ENCODE results near the gene PLXNA4.

PLXNA4 gene

DNA sequence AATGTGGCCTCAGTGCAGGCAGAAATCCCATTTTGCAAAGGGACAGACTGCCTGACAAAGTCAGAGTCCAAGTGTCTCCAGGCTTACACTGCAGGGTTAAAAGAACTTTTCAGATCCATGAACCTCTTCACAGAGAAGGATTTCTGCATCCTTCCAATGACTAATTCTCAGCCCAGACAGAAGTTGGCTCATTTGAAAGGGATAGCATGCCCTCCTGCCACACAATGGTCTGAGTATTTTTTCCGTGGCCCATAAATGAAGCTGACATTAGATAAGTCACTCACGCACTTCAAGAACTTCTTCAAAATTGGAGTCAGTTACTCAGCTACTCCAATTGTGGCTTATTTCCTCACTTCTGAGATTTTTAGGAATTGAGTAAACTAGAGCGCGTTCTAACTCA is 170.2 kb downstream of the PLXNA4 start:
- H3K4me1 ChIP-seq: peaks cover 10 to 19% (median 14%) of the 10 kb centered on the region in 10 experiments
- H3K27ac ChIP-seq: no peak overlapping the region
- no peak overlapping the region for H3K9ac ChIP-seq
- H3K4me3 ChIP-seq: no peak overlapping the region
- no peak overlapping the region for H3K4me2 ChIP-seq
- no peaks in the 10 kb centered on the region for H3K27me3 ChIP-seq
- no peak for TF ChIP-seq Cebpa-rat (IDR thresholded peaks at IDR 0.05)
- H4K20me1 ChIP-seq: no peaks in the 10 kb centered on the region; a peak in 1 of 22 replicates
- no peaks in the 10 kb centered on the region for H3K36me3 ChIP-seq
- H3K9me3 ChIP-seq (replicated peaks in 1 of 11): peaks cover 7 to 15% (median 13%) of the 10 kb centered on the region in 11 experiments; a peak in 20 of 22 replicates

DNA sequence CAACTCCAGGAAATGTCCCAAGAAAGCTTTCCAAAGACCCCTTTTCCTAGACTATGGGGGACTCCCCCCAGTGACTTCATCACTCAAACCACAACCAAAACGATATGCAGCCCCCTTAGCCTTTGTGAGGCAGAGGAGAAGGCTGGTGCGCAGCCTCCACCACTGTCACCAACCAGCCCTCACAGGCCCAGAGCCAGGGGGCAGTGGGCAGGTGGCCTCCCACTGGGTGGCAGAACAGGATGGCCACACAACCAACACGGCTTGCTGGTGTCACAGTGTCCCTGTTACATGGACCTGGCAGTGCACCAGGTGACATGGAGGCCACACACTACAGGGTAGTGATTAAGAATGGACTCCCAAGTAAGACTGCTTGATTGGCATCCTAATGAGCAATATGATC is 172.0 kb downstream of the PLXNA4 start:
- H3K4me1 ChIP-seq: peaks cover 0 to 11% (median 0%) of the 10 kb centered on the region in 10 experiments; a peak in 3 of 20 replicates
- no peak overlapping the region for H3K9ac ChIP-seq
- no peak overlapping the region for H3K27ac ChIP-seq
- no peaks in the 10 kb centered on the region for H3K27me3 ChIP-seq
- no peak for TF ChIP-seq Cebpa-rat (IDR thresholded peaks at IDR 0.05)
- no peak overlapping the region for H3K4me2 ChIP-seq
- peaks cover 7 to 15% (median 13%) of the 10 kb centered on the region in 11 experiments; a peak in 20 of 22 replicates for H3K9me3 ChIP-seq (replicated peaks in 1 of 11)
- H4K20me1 ChIP-seq: no peaks in the 10 kb centered on the region; a peak in 2 of 22 replicates
- H3K4me3 ChIP-seq: no peak overlapping the region
- no peaks in the 10 kb centered on the region for H3K36me3 ChIP-seq

DNA sequence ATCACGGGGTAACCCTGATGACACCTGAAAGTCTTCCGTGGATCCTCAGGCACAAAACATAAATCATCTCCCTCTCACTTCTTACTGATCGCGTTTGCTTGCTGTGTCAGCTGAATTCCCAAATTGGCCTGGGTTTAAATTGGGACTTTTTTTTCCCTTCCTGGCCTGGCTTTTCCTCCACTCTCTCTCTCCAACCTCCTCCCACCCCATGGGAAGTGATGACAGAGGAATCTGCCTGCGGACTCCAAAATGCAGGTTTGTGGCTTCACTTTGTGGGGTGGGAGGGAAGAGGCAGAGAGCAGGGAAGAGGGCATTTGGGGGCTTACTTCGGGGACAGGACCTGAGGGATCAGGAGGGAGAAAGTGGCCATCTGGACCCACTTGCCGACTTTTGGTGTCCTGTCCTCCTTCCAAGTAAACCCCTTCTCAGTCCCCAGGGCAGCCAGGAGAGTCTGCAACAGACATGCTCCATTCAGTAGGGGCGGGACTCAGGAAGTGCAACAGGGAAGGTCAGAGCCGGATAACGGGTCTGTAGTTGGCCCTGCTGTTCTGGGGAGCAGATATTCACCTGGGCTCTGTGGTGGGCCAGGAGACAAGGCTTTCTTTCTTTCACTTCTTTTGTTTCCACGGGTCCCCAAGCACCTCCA is 172.7 kb downstream of the PLXNA4 start:
- Histone ChIP-seq H4K20me1 (no peaks in the 10 kb centered on the region; a peak in 2 of 22 replicates), H3K36me3 (no peaks in the 10 kb centered on the region), H3K27ac (no peak overlapping the region), H3K9ac (no peak overlapping the region), H3K4me1 (peaks cover 0 to 11% (median 0%) of the 10 kb centered on the region in 10 experiments; a peak in 3 of 20 replicates), H3K27me3 (no peaks in the 10 kb centered on the region), H3K9me3 (replicated peaks in 1 of 11) (peaks cover 7 to 15% (median 13%) of the 10 kb centered on the region in 11 experiments; a peak in 20 of 22 replicates), H3K4me3 (no peak overlapping the region), H3K4me2 (peak overlapping the region in 2 of 11 experiments; percentile 4 to 28; a peak in 1 of 22 replicates)
- no peak for TF ChIP-seq Cebpa-rat (IDR thresholded peaks at IDR 0.05)

DNA sequence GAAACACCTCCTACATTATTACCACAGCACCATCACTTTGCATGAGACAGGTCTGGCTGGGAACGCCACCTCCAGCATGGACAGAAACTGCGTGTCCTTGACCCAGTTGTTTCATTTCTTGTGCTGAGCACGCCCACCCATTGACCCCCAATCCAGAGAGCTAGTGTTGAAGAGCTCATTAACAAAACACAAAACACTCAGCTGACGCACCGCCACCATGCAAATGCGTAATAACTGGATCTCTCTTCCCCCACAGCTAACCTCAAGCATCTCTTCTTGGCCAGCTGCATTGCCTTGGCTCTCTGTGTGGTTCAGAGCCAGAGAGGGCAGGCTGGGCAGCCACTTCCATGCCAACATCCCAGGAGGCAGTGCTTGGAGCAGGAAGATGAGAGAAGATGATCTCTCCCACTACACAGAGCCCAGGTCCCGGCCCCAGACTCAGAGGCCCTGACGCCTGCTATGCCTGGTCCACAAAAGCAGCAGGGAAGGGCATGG is 173.5 kb downstream of the PLXNA4 start:
- Histone ChIP-seq H3K27me3 (no peaks in the 10 kb centered on the region), H3K4me1 (peaks cover 0 to 11% (median 0%) of the 10 kb centered on the region in 10 experiments; a peak in 3 of 20 replicates), H3K9ac (no peak overlapping the region), H3K36me3 (no peaks in the 10 kb centered on the region), H4K20me1 (no peaks in the 10 kb centered on the region; a peak in 2 of 22 replicates), H3K4me2 (peak overlapping the region in 1 of 11 experiments; percentile 28; a peak in 1 of 22 replicates), H3K27ac (no peak overlapping the region), H3K9me3 (replicated peaks in 1 of 11) (peaks cover 7 to 15% (median 13%) of the 10 kb centered on the region in 11 experiments; a peak in 20 of 22 replicates), H3K4me3 (no peak overlapping the region)
- TF ChIP-seq Cebpa-rat (IDR thresholded peaks at IDR 0.05): no peak

DNA sequence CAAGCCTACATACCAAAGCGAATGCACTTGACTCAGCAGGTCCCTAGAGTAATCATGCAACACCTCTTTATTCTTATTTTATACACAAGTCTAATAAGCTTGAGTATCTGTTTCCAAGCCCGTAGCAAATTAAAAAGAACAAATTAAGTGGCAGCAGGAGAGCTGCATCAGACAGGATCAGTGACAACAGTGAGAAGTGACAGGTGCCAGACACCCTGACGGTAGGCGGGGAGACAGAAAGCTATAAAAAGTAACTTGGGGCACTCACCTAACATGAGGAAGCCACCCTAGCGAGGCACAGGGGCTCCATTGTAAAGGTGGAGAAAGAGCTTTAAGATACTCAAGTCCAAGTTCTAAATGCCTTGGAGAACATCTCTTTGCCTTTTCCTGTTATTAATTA is 174.2 kb downstream of the PLXNA4 start:
- no peaks in the 10 kb centered on the region for H3K36me3 ChIP-seq
- no peaks in the 10 kb centered on the region; a peak in 2 of 22 replicates for H4K20me1 ChIP-seq
- no peak overlapping the region for H3K4me2 ChIP-seq
- TF ChIP-seq Cebpa-rat (IDR thresholded peaks at IDR 0.05): no peak
- no peak overlapping the region for H3K9ac ChIP-seq
- peaks cover 0 to 11% (median 0%) of the 10 kb centered on the region in 10 experiments; a peak in 3 of 20 replicates for H3K4me1 ChIP-seq
- H3K9me3 ChIP-seq (replicated peaks in 1 of 11): peaks cover 7 to 15% (median 13%) of the 10 kb centered on the region in 11 experiments; a peak in 20 of 22 replicates
- H3K27me3 ChIP-seq: no peaks in the 10 kb centered on the region
- H3K4me3 ChIP-seq: no peak overlapping the region
- H3K27ac ChIP-seq: no peak overlapping the region

DNA sequence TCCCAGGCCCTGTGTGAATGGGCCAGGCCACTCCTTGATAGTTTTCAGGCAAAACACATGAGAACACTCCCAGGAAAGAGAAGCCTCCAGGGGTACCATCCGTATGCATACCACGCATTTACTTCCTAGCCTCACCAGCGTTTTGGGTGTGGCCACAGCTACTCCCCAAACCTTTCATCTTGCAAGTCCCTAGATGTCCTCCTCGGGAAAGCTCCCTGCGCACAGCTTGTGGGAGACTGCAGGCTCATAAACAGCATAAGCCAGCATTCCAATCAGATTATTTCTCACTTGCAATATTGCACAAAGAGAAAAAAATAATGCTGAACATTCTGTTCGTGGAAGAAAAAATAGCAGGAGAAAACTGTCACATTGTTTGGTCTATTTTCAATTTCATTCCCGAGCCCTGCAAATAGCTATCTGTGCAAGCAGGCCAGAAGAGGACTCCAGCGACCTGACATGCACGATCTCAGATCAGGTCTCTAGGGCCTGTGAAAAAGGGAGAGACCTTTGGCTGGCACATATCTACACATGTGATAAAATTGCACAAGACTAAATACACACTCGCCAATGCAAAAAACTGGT is 175.6 kb downstream of the PLXNA4 start:
- H3K27me3 ChIP-seq: no peaks in the 10 kb centered on the region
- no peak overlapping the region for H3K4me2 ChIP-seq
- no peak overlapping the region for H3K4me3 ChIP-seq
- H3K36me3 ChIP-seq: no peaks in the 10 kb centered on the region
- no peak overlapping the region for H3K9ac ChIP-seq
- H3K4me1 ChIP-seq: peaks cover 0 to 14% (median 10%) of the 10 kb centered on the region in 10 experiments; a peak in 13 of 20 replicates
- H4K20me1 ChIP-seq: no peaks in the 10 kb centered on the region; a peak in 2 of 22 replicates
- no peak for TF ChIP-seq Cebpa-rat (IDR thresholded peaks at IDR 0.05)
- H3K27ac ChIP-seq: no peak overlapping the region
- peaks cover 7 to 15% (median 13%) of the 10 kb centered on the region in 11 experiments; a peak in 20 of 22 replicates for H3K9me3 ChIP-seq (replicated peaks in 1 of 11)

DNA sequence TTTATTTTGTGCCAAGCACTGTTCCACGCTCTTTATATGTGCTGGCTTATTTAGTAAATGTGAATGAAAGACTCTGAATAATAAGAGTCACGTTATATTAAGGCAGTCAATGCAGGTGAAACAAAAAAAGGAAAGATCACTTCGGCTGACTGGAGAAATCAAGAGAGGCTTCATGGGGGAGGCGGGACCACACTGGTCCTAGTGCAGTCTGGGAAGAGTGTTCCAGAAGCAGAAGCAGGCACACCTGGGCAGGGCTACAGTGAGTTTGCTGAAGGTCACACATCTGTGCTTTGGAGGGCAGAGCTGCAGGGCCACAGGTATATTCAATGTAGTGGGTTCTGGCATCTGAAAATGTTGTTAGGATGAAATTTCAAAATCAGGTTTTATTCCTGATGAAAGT is 176.9 kb downstream of the PLXNA4 start:
- H3K9ac ChIP-seq: no peak overlapping the region
- no peak for TF ChIP-seq Cebpa-rat (IDR thresholded peaks at IDR 0.05)
- H3K27ac ChIP-seq: no peak overlapping the region
- peaks cover 7 to 15% (median 13%) of the 10 kb centered on the region in 11 experiments; a peak in 20 of 22 replicates for H3K9me3 ChIP-seq (replicated peaks in 1 of 11)
- H3K4me2 ChIP-seq: no peak overlapping the region
- H3K27me3 ChIP-seq: no peaks in the 10 kb centered on the region
- H4K20me1 ChIP-seq: no peaks in the 10 kb centered on the region; a peak in 2 of 22 replicates
- no peak overlapping the region for H3K4me3 ChIP-seq
- no peaks in the 10 kb centered on the region for H3K36me3 ChIP-seq
- peaks cover 7 to 26% (median 16%) of the 10 kb centered on the region in 10 experiments; a peak in 15 of 20 replicates for H3K4me1 ChIP-seq

DNA sequence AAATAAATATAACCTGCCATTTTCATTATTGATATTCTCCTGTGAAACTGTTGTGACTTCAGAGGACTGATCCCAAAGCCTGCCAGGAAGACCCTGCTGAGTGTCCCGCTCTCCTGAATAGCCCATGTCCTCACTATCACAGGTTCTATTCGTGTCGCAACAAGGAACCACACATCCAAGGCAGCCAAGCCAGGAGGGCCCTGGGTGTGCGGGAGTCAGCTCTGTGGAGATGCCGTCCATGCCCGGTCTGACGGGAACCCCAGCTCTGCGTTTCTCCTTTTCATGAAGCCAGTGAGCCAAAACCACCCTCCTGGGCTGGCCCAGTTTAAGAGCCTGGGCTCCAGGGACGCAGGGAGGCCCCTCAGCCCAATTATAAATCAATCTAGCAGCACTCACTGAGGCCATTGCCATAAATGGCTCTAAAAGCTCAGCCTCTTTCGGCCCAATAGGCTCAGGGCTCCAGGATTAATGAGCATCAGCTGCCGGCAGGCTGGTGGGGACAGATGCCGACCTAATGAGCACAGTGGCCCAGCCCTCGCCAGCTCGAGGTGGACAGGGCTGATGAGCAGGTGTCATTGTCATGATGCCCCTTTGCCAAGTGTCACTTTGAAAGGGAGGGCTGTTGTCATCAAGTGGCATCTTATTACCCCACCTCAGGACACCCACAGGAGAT is 177.9 kb downstream of the PLXNA4 start:
- Histone ChIP-seq H3K27ac (no peak overlapping the region), H4K20me1 (no peaks in the 10 kb centered on the region; a peak in 1 of 22 replicates), H3K9ac (no peak overlapping the region), H3K4me1 (peaks cover 5 to 31% (median 16%) of the 10 kb centered on the region in 10 experiments; a peak in 15 of 20 replicates), H3K36me3 (no peaks in the 10 kb centered on the region), H3K4me2 (no peak overlapping the region), H3K9me3 (replicated peaks in 1 of 11) (peaks cover 7 to 15% (median 13%) of the 10 kb centered on the region in 11 experiments; a peak in 20 of 22 replicates), H3K4me3 (no peak overlapping the region), H3K27me3 (no peaks in the 10 kb centered on the region)
- no peak for TF ChIP-seq Cebpa-rat (IDR thresholded peaks at IDR 0.05)

DNA sequence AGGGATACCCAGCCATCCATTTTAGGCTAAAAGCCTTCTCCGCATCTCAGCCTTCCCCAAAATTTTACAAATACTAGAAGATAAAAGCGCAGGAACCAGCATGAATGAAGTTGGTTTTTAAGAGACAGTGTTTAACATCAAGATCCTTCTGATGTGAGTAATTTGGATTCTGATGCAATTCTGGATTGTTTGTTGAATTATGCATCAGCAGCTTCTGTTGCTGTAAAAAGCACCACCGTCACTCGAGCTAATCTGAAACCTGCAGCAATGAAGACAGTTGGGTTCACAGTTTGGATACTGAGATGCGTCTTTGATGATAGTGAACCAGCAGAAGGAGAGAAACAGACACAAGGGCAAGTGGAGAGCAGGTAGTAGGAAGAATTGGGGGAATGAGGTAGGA is 179.2 kb downstream of the PLXNA4 start:
- Histone ChIP-seq H3K9ac (no peak overlapping the region), H3K9me3 (replicated peaks in 1 of 11) (peaks cover 7 to 10% (median 9%) of the 10 kb centered on the region in 11 experiments; a peak in 20 of 22 replicates), H3K4me1 (peaks cover 4 to 31% (median 15%) of the 10 kb centered on the region in 10 experiments; a peak in 17 of 20 replicates), H3K4me3 (no peak overlapping the region), H3K4me2 (peak overlapping the region in 1 of 11 experiments; percentile 3; a peak in 1 of 22 replicates), H4K20me1 (no peaks in the 10 kb centered on the region; a peak in 1 of 22 replicates), H3K27me3 (no peaks in the 10 kb centered on the region), H3K27ac (no peak overlapping the region), H3K36me3 (no peaks in the 10 kb centered on the region)
- no peak for TF ChIP-seq Cebpa-rat (IDR thresholded peaks at IDR 0.05)
